Fibroblast of mammary gland (primary cell): ENCODE measurements around the gene PEX11B.

Experiments used
- DNase-seq: peaks from one replicate; pipeline ENCODE4 v3.0.0-alpha.2; 2010; ENCODE audit warnings: low read depth
- H3K4me3 ChIP-seq: 2 replicates; pipeline ENCODE4 v1.5.1; 2011; ENCODE audit warnings: low read depth, mild to moderate bottlenecking, low read length, moderate library complexity; ENCODE audit not compliant: control insufficient read depth
- CTCF ChIP-seq: conservative IDR thresholded peaks from 2 replicates; pipeline ENCODE4 v1.5.1; 2011; ENCODE audit warnings: low read depth, low read length, inconsistent platforms; ENCODE audit not compliant: control insufficient read depth, insufficient read depth

PEX11B gene

DNA sequence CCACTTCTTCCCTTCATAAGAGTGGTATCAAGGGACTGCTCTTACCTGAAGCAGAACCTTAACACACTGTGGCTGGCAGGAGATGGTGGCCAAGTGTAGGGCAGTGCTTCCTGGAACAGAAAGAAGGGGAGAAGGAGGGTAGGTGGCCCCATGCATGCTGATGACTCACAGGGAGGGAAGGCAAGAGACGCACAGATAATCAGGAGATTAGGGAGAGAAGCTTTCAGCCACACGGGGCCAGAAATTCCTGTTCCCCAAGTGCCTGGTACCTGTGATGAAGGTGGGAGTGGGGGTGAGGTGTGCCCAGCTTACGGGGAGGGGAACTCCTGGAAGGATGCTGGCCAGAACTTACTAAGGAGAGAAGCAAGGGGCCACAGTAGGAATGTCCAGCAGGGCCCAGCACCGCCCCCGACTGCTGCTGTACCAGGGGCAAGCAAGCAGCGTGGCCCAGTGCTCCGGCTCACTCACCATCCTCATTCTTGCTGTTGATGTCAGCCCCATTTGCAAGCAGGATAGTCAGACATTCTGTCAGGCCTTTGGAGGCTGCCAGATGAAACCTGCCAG is 40.5 kb downstream of the PEX11B start:
- DNase-seq: no peak
- no peak for TF ChIP-seq CTCF
- H3K4me3 ChIP-seq: no peak overlapping the region

- no peak for DNase-seq
- no peak for TF ChIP-seq CTCF
- no peak overlapping the region for H3K4me3 ChIP-seq
Observed at GRCh38 chr1:145874646-145875045, 43.9 kb downstream of the PEX11B start.

GRCh38 chr1:145871994-145872924 is 46.3 kb downstream of the PEX11B start:
- DNase-seq: peak; percentile 53
- TF ChIP-seq CTCF: no peak
- H3K4me3 ChIP-seq: peak overlapping the region; percentile 45

- no peak for DNase-seq
Observed at GRCh38 chr1:145868232-145868631, 50.3 kb downstream of the PEX11B start.

GRCh38 chr1:145863282-145864018 is 55.1 kb downstream of the PEX11B start:
- H3K4me3 ChIP-seq: no peak overlapping the region
- DNase-seq: peak; percentile 50
- TF ChIP-seq CTCF: no peak

More at GRCh38 chr1:145868232-145868631, 50.3 kb downstream of the PEX11B start:
- no peak for TF ChIP-seq CTCF
- H3K4me3 ChIP-seq: no peak overlapping the region
